A673 (cell line): ENCODE data around the gene CASP2. TPM values are rescaled to one million over a fixed set of nuclear protein-coding genes. Genes with fewer than 3 reads are reported as not detected.

Experiments used
- BruUV-seq: library from RNA; stranded (reverse); fragments of 400-500 nt; replicated peaks from 2 replicates; lab custom pipeline; 2021; lab: Mats Ljungman, UMichigan
- CTCF ChIA-PET: fragments of 300-600 bp; sonication (Branson Sonifier 250); formaldehyde crosslinking; loops from one replicate; lab custom pipeline; 2022; ENCODE audit warnings: antibody characterized with exemption; lab: Charles Lee
- POLR2A ChIA-PET: fragments of 300-600 bp; sonication (Branson Sonifier 250); formaldehyde crosslinking; loops from one replicate; lab custom pipeline; 2022; ENCODE audit warnings: antibody characterized with exemption; ENCODE audit not compliant: low non-redundant PET; lab: Charles Lee
- DNase-seq: peaks from one replicate; pipeline ENCODE4 v3.0.0-alpha.2; 2015; ENCODE audit warnings: low spot score
- H3K27ac ChIP-seq: fragments of 200-600 bp; sonication (generic); 2 replicates; pipeline ENCODE4 v1.5.1; 2016; ENCODE audit warnings: mixed run types, low read depth, mild to moderate bottlenecking, mixed read lengths, antibody characterized with exemption, low read length; ENCODE audit not compliant: poor library complexity, severe bottlenecking
- H3K27me3 ChIP-seq: fragments of 200-600 bp; sonication (generic); replicated peaks from 2 replicates; pipeline ENCODE4 v1.6.1; 2017; ENCODE audit warnings: mixed run types, low read depth, mild to moderate bottlenecking, mixed read lengths, antibody characterized with exemption, low read length; ENCODE audit not compliant: insufficient read depth, poor library complexity
- H3K36me3 ChIP-seq: fragments of 200-600 bp; sonication (generic); 2 replicates; pipeline ENCODE4 v1.6.1; 2016; ENCODE audit warnings: mixed run types, mild to moderate bottlenecking, mixed read lengths, antibody characterized with exemption, low read length; ENCODE audit not compliant: insufficient read depth, poor library complexity, severe bottlenecking
- H3K4me1 ChIP-seq: fragments of 200-600 bp; sonication (generic); 2 replicates; pipeline ENCODE4 v1.6.1; 2017; ENCODE audit warnings: mixed run types, mild to moderate bottlenecking, mixed read lengths, antibody characterized with exemption, low read length; ENCODE audit not compliant: insufficient read depth, poor library complexity, severe bottlenecking
- H3K4me3 ChIP-seq: fragments of 200-600 bp; sonication (generic); 2 replicates; pipeline ENCODE4 v1.5.1; 2016; ENCODE audit warnings: low read depth, mixed run types, mild to moderate bottlenecking, mixed read lengths, low read length; ENCODE audit not compliant: poor library complexity, severe bottlenecking
- H3K9me3 ChIP-seq: fragments of 200-600 bp; sonication (generic); 2 replicates; pipeline ENCODE4 v1.6.1; 2016; ENCODE audit warnings: mixed run types, low read depth, mild to moderate bottlenecking, mixed read lengths, antibody characterized with exemption, low read length; ENCODE audit not compliant: poor library complexity, severe bottlenecking
- CTCF ChIP-seq: fragments of 300-800, 200-600 bp; sonication (generic); conservative IDR thresholded peaks from 2 replicates; pipeline ENCODE4 v1.5.1; 2017; ENCODE audit warnings: low read depth, mild to moderate bottlenecking, antibody characterized with exemption, low read length, moderate library complexity, mixed read lengths
- EZH2 ChIP-seq: fragments of 200-600 bp; sonication (generic); IDR thresholded peaks from 2 replicates; pipeline ENCODE4 v1.6.1; 2017; ENCODE audit warnings: borderline replicate concordance, low read depth, mild to moderate bottlenecking, mixed read lengths, antibody characterized with exemption, low read length; ENCODE audit not compliant: poor library complexity, severe bottlenecking
- intact Hi-C: fragments of 100-400 bp; cut with micrococcal nuclease; formaldehyde crosslinking; loops from one replicate; pipeline ENCODE4 v1.10.0; 2022; ENCODE audit not compliant: unreplicated experiment
- total RNA-seq: library from RNA; stranded (reverse); gene quantifications from 2 replicates; pipeline ENCODE4 v1.2.3, GENCODE V29; 2021

Gene CASP2
- total RNA-seq, 1 experiment from 2014 or later: 76.8 TPM

- no peak for DNase-seq
- ChIA-PET POLR2A (no interaction called here), CTCF (interaction anchor here (0.5 to 0.8 kb wide), 2 partner anchors 64 to 161 kb away, joined by 3 read pairs; no protein-coding TSS in a partner anchor)
- Histone ChIP-seq H3K36me3 (peaks cover 85% of the 10 kb centered on the region), H3K4me3 (no peak overlapping the region), H3K27me3 (no peaks in the 10 kb centered on the region), H3K27ac (no peak overlapping the region), H3K9me3 (no peaks in the 10 kb centered on the region), H3K4me1 (no peaks in the 10 kb centered on the region)
- BruUV-seq: no TSS peak
- intact Hi-C loops: loop anchor here (1.0 to 5.0 kb wide), 2 partner anchors 65 to 112 kb away; no protein-coding TSS in a partner anchor
- TF ChIP-seq EZH2: no peak
- no peak for TF ChIP-seq CTCF
Measured at GRCh38 chr7:143304938-143305337, 16.8 kb downstream of the CASP2 start.

GRCh38 chr7:143305423-143306070 is 17.4 kb downstream of the CASP2 start:
- Histone ChIP-seq H3K27me3 (no peaks in the 10 kb centered on the region), H3K36me3 (peaks cover 79% of the 10 kb centered on the region), H3K27ac (no peak overlapping the region), H3K4me1 (no peaks in the 10 kb centered on the region), H3K4me3 (no peak overlapping the region), H3K9me3 (no peaks in the 10 kb centered on the region)
- ChIA-PET CTCF (interaction anchor here (0.5 to 0.8 kb wide), 2 partner anchors 65 to 160 kb away, joined by 3 read pairs; no protein-coding TSS in a partner anchor), POLR2A (no interaction called here)
- DNase-seq: peak; percentile 68
- TF ChIP-seq CTCF: peak; percentile 87
- no peak for TF ChIP-seq EZH2
- intact Hi-C loops: loop anchor here (1.0 to 5.0 kb wide), 2 partner anchors 65 to 112 kb away; no protein-coding TSS in a partner anchor
- BruUV-seq: TSS peak; percentile 15

GRCh38 chr7:143308632-143309031 is 20.5 kb downstream of the CASP2 start:
- Histone ChIP-seq H3K4me1 (no peaks in the 10 kb centered on the region), H3K36me3 (peaks cover 51% of the 10 kb centered on the region), H3K27me3 (no peaks in the 10 kb centered on the region), H3K9me3 (no peaks in the 10 kb centered on the region), H3K27ac (no peak overlapping the region), H3K4me3 (no peak overlapping the region)
- POLR2A ChIA-PET: no interaction called here
- CTCF ChIA-PET: interaction anchor here (0.7 to 1.6 kb wide), 2 partner anchors 16 to 68 kb away, joined by 4 to 9 read pairs; no protein-coding TSS in a partner anchor
- BruUV-seq: no TSS peak
- no peak for DNase-seq
- intact Hi-C loops: loop anchor here (5.0 kb wide), 1 partner anchor 109 kb away; no protein-coding TSS in a partner anchor
- TF ChIP-seq EZH2 (no peak), CTCF (no peak)
